ENCODE measurements around the gene PHYKPL.

GRCh38 chr5:178201927-178202235 lies 30.7 kb downstream of the PHYKPL start:
- no peak for TF ChIP-seq CTCF (IDR thresholded peaks at IDR 0.05; ENCODE audit: low read length)
- TF ChIP-seq EZH2phosphoT487 (IDR thresholded peaks at IDR 0.05; ENCODE audit: low read length) = no peak

All from MM.1S (cell line).